Measurements from ENCODE around the gene ASPM. TPM values are rescaled to one million over a fixed set of nuclear protein-coding genes. Genes with fewer than 3 reads are reported as not detected.

ASPM gene
- total RNA-seq, 4 donors from 2014 or later: under 0.01 to 38.0 (median 0.12) TPM; not detected in 1

DNA sequence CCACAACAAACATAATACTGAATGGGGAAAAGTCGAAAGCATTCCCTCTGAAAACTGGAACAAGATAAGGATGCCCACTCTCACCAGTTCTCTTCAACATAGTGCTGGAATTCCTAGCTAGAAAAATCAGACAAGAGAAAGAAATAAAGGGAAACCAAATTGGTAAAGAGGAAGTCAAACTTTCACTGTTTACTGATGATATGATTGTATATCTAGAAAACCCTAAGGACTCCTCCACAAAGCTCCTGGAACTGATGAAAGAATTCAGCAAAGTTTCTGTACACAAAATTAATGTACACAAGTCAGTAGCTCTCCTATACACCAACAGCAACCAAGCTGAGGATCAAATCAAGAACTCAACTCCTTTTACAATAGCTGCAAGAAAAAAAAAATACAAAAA, 72.5 kb downstream of the ASPM start:
- Histone ChIP-seq H3K4me3 (no peak overlapping the region), H3K9me3 (no peaks in the 10 kb centered on the region), H3K4me1 (no peaks in the 10 kb centered on the region), H3K27ac (no peak overlapping the region), H3K27me3 (no peaks in the 10 kb centered on the region), H3K36me3 (no peaks in the 10 kb centered on the region)
- intact Hi-C loops (cut with DNase I; ENCODE audit: low total_unique reads): no loop called here
- no peak for DNase-seq
- TF ChIP-seq, protein P1, sequence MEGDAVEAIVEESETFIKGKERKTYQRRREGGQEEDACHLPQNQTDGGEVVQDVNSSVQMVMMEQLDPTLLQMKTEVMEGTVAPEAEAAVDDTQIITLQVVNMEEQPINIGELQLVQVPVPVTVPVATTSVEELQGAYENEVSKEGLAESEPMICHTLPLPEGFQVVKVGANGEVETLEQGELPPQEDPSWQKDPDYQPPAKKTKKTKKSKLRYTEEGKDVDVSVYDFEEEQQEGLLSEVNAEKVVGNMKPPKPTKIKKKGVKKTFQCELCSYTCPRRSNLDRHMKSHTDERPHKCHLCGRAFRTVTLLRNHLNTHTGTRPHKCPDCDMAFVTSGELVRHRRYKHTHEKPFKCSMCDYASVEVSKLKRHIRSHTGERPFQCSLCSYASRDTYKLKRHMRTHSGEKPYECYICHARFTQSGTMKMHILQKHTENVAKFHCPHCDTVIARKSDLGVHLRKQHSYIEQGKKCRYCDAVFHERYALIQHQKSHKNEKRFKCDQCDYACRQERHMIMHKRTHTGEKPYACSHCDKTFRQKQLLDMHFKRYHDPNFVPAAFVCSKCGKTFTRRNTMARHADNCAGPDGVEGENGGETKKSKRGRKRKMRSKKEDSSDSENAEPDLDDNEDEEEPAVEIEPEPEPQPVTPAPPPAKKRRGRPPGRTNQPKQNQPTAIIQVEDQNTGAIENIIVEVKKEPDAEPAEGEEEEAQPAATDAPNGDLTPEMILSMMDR (IDR thresholded peaks at IDR 0.05): no peak
- no peak for TF ChIP-seq POLR2A (IDR thresholded peaks at IDR 0.05)

DNA sequence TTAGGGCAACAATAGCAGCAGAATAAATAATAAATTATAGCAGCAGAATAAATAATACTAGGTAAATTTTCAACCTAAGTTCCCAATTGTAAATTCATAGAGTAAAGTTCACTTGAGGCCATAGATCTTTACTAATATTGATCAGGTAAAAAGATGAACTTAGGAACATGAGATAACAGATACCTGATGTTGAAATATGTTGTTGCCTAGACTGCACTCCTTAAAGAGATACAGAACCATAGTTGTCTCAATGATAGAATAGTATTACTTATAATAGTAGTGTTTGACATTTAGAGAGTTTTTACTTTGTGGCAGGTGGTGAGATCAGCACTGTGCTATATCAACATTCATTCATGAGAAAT, 79.0 kb downstream of the ASPM start:
- no peaks in the 10 kb centered on the region for H3K36me3 ChIP-seq
- DNase-seq: no peak

DNA sequence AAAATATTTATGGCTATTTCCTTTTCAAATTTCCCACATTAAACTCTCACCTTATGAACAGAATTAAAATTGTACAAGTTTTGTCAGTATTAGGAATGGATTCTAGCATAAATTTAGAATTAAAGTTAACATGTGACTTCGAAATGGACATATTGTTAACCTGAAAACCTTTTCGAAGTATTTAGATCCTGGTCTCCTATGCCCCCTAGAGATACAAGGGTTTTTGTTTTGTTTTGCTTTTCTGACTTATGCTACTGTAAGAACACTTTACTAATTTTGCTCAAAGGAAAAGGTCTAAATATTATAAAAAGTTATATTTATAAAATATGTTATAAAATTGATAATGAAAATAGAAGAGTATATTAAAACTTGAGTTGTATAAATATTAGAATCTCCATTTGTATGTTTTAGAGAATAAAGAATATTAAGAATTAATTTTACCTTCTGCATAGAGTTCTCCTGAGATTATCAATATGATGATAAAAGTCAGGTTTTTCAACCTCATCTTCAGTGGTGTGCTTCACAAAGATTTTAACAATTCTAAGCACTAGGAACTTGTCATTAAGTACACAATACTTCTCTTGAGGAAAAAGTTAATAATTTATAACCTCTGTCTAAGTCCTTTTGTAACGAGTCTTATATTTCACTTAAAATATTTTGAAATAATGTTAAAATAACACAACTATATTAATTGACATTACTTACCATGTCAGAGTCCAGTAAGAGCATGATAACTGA, 79.6 kb downstream of the ASPM start, which contains the start of gene F13B:
Gene F13B (minus strand): TSS at position 542 of the 738 bp plus-strand sequence. CDS start 37 bp downstream, at position 505.
- intact Hi-C loops (cut with DNase I; ENCODE audit: low total_unique reads): no loop called here
- Histone ChIP-seq H3K36me3 (no peaks in the 10 kb centered on the region), H3K27me3 (no peaks in the 10 kb centered on the region), H3K4me1 (no peaks in the 10 kb centered on the region), H3K27ac (no peak within 1 kb of the TSS), H3K4me3 (no peak within 1 kb of the TSS), H3K9me3 (no peaks in the 10 kb centered on the region)
- TF ChIP-seq, protein P1 (IDR thresholded peaks at IDR 0.05): no peak
- no peak for TF ChIP-seq POLR2A (IDR thresholded peaks at IDR 0.05)
- DNase-seq: no peak

More for the DNA sequence above, 79.0 kb downstream of the ASPM start:
- H3K4me1 ChIP-seq: no peaks in the 10 kb centered on the region
- no peaks in the 10 kb centered on the region for H3K27me3 ChIP-seq
- H3K4me3 ChIP-seq: no peak overlapping the region
- no peak overlapping the region for H3K27ac ChIP-seq
- TF ChIP-seq, protein P1 (IDR thresholded peaks at IDR 0.05): no peak
- TF ChIP-seq POLR2A (IDR thresholded peaks at IDR 0.05): no peak
- intact Hi-C loops (cut with DNase I; ENCODE audit: low total_unique reads): no loop called here
- H3K9me3 ChIP-seq: no peaks in the 10 kb centered on the region

DNA sequence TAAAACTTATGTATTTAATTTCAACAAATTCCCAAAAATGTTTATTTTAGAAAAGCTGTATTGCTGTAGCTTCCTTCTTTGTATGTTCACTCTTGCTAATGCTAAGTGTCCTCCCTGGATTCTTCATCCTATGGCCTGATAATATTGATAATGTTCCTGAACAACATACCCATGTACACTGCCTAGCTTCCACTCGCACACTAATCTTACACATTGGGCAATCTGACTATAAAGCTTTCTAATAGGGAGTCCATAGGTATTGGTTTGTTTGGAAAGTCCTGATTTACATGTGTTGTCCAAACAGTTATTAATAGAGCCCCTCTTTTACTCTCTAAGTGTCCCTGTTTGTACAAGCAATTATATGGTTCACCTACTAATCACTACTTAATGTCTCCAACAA, 80.2 kb downstream of the ASPM start:
- TF ChIP-seq POLR2A (IDR thresholded peaks at IDR 0.05): no peak
- TF ChIP-seq, protein P1 (IDR thresholded peaks at IDR 0.05): no peak
- H3K4me3 ChIP-seq: no peak overlapping the region
- DNase-seq: no peak
- H3K27ac ChIP-seq: no peak overlapping the region
- no peaks in the 10 kb centered on the region for H3K27me3 ChIP-seq
- intact Hi-C loops (cut with DNase I; ENCODE audit: low total_unique reads): no loop called here
- H3K36me3 ChIP-seq: no peaks in the 10 kb centered on the region
- no peaks in the 10 kb centered on the region for H3K9me3 ChIP-seq
- H3K4me1 ChIP-seq: no peaks in the 10 kb centered on the region

DNA sequence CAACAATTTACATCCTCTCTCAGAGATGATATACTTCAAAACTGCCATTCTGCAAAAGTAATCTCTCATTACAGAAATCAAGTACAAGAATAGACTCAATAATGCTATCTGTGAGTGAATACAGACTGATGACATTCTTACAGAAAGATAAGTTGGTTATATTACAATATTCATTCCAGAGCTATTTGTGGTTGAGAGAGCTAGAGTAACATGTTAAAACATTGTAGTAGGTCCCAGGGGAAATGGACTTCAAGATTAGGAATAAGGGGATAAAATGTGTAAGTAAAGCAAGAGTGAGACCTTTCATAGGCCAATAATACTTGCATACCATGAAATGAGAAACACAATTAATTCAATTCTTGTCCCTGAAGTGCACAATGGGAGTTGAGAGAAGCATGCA, 80.9 kb downstream of the ASPM start:
- Histone ChIP-seq H3K27ac (no peak overlapping the region), H3K4me1 (no peaks in the 10 kb centered on the region), H3K27me3 (no peaks in the 10 kb centered on the region), H3K4me3 (no peak overlapping the region), H3K9me3 (no peaks in the 10 kb centered on the region), H3K36me3 (no peaks in the 10 kb centered on the region)
- intact Hi-C loops (cut with DNase I; ENCODE audit: low total_unique reads): no loop called here
- DNase-seq: no peak
- TF ChIP-seq, protein P1 (IDR thresholded peaks at IDR 0.05): no peak
- no peak for TF ChIP-seq POLR2A (IDR thresholded peaks at IDR 0.05)
